ENCODE measurements around the gene PARVB.

Gene PARVB, protein sequence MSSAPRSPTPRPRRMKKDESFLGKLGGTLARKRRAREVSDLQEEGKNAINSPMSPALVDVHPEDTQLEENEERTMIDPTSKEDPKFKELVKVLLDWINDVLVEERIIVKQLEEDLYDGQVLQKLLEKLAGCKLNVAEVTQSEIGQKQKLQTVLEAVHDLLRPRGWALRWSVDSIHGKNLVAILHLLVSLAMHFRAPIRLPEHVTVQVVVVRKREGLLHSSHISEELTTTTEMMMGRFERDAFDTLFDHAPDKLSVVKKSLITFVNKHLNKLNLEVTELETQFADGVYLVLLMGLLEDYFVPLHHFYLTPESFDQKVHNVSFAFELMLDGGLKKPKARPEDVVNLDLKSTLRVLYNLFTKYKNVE
- 7.9 to 12.2 reads per million in 2 donors for total RNA-seq

DNA sequence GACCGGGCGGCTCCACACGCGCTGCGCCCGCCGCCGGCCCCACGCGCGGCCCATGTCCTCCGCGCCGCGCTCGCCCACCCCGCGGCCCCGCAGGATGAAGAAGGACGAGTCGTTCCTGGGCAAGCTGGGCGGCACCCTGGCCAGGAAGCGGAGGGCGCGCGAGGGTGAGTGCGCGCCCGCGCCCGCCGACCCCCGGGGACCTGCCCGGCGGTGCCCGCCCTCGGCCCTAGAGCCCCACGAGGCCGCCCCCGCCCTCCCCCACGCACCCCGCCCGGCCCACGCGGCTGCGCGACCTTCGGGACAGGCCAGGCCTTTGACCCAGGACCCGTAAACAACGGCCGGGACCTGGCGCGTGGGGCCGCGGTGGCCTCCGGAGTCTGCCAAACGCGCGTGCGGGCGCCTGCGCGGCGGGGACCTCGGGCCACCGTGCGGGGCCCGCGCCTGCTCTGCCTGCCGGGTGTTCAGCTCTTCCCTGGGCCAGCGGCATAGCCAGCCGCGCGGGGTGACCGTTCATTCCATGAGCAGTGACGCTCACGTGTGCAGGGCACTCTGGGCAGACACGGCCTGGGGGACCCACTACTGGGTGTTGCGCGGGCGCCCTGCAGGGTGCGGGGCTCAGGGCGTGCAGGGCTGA lies at the start of gene PARVB:
Gene PARVB (plus strand): TSS at position 15 of the 634 bp plus-strand sequence. CDS start 38 bp downstream, at position 53.
- peak in 1 of 5 experiments; percentile 45 for DNase-seq

DNA sequence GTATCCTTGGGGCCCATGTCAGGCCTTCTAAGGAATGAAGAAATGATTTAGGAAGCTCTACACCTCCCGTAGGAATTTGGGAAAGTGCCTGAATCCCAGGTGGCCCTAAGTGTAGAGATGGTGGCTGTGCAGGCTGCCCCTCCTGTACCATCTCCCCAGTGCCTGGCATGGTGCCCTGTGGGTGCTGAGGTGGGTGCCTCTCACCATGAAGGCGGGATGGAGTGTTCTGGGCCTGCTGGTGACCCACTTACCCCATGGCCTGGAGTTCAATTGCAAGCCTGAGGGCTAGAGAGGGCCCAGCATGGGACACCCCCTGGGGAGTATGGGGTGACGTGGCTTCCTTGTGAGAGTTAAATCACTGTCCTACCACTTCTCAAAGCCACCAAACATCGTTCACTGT lies 49.1 kb upstream of the PARVB start:
- no peak for DNase-seq

DNA sequence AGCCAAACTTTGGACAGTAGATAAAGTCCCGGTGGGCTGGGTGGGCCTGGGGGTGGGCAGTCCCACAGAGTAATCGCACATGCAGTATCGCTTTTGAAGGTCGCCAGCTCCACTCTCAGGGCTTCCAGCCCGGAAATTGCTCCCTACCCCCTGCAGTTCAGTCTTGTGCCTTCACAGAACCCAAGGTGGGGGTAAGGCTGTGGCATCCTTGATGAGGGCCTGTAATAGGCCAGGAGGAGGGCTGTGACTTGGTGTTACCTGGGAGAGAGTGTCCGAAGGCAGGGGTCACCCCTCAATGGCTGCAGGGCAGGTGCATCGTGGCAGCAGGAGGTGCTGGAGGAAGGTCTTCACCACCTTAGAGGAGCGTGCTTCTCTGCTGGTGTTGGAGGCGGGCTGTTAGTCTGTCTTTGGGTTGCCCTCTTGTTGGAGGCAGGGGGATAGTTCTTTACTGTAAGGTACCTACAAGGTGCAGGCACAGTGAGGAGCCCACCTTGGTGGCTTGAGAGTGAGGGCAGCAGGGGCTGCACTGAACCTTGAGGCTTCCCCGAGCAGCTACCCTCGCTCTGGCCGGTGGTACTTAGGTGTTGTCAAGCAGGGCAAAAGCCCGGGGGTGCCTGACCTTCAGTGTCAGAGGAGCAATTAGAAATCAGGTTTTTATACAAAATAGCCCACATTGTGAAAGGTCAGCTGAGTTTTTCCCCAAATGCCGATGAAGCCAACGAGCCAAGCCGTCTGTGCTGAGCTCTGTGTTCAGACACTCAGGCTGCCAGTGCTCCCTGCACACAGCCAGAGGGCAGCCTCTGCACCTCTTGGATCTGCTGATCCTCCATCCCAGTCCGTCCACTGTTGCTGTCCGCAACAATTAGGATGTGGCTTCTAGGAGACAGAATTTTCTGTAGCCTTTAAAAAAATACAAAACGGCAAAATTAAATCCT lies 47.0 kb upstream of the PARVB start:
- DNase-seq = no peak

DNA sequence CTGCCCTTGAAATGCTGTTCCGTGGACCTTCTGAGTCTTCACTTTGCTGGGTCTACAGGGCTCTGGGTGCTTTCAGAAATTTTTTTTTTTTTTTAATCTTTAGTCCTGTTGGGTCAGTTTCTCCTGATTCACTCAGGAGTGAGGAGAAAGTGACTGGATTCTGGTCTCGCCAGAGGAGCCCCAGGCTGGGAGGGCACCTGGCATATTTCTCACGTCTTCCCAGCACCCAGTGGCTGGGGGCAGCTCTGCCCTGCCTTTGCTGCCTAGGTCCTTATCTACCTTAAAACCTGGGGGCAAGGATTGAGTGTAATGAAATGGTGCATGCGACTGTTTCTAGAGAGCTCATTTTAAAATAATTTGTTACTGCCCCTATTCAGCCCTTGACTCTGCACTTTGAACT lies 45.5 kb upstream of the PARVB start:
- DNase-seq = no peak

DNA sequence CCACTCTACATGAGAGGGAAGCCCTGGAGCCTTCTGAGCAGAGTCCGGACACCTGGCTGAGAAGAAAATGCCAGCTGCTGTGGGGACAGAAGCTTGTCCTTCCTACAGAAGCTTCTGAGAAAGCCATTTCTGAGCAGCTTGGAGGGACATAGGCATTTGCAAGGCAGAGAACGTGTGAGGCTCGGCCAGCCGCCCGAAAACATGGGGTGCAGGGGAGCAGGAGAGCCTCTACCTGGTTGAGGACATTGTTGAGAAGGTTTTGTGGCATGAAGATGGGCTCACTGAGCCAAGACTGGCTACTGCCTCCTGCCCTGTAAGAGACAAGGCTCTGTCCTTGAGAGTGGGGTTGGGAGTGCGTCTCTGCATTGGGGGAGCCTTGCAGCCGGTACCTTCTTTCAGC lies 43.5 kb upstream of the PARVB start:
- DNase-seq = no peak

DNA sequence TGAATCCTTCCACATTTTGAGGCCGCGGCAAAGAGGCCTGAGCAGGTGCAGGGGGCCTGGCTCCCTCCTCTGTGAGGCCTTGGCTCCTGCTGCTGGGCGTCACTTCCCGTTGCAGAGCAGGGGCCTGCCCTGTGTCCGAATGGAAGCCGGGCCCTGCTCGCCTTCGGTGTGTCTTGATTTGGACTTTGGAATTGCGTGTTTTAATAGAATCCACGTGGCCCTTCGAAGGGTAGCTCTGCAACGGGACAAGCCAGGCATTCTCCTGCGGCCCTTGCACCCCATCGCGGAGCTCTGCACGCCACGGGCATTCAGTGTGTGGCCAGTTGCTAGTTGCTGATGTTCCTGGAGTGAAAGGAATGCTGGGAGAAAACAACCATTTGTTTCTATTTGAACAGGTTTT lies 43.1 kb upstream of the PARVB start:
- no peak for DNase-seq

DNA sequence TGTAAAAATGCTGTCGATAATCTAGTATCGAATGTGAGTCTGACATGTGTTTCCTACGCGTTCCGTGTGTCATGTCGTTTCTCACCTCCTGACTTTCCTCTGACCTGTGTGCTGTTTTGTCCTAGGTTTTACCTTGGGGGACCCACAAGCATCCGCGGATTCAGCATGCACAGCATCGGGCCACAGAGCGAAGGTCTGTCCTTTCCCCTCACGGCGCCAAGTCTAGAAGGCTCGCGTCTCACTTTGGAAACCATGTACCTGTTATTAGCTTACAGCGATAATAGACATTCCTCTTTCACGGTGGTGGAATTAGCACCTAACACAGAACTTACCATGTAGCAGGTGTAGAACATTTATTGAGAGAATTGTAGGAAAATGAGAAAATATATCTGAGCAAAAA lies 40.3 kb upstream of the PARVB start:
- DNase-seq = no peak

DNA sequence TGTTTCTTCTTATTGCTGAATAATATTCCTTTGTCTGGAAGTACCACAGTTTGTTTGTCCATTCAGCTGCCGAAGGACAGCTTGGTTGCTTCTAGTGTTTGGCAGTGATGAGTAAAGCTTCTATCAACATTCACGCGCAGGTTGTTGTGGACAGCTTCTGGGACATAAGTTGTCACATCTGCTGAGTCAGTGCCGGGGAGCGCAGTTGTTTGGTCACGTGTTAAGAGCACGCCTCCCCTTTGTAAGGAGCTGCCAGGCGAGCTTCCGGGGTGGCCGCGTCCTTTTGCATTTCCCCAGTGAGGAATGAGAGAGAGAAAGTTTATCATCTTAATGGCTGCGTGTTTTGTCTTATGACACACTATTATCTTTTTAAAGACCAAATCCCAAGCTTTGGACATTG lies 38.6 kb upstream of the PARVB start:
- DNase-seq = no peak

DNA sequence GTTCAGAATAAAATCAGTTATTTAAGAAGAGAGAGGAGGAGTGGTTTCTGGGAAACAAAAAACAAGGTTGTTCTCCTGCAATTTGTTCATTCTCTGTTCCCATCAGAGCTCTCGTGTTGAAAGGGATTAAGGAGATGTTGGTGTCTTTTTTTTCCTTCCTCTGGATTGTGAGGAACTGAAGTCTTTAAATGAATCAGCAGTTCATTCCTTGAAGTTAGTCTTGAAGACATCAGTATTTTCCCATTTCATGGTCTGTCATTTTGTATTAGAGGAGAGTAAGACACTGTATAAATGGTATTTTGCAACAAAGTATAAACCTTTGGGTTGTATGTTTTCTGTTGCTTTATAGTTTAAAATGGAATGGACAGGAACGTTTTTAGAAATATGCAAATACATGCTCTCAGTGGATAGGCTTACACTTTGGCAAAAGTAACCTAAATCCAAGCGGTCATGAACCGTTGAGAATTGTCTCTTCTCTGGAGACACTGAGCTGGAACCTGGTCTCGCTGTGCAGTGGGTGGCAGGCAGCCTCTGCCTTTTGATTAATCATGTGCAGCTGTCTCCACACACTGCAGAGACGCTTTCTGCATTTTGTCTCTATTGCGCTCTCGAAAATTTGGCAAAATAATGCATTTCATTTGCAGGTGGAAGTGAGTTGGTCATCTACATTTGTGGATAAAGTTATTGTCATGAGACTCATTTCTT lies 35.8 kb upstream of the PARVB start:
- DNase-seq = no peak

DNA sequence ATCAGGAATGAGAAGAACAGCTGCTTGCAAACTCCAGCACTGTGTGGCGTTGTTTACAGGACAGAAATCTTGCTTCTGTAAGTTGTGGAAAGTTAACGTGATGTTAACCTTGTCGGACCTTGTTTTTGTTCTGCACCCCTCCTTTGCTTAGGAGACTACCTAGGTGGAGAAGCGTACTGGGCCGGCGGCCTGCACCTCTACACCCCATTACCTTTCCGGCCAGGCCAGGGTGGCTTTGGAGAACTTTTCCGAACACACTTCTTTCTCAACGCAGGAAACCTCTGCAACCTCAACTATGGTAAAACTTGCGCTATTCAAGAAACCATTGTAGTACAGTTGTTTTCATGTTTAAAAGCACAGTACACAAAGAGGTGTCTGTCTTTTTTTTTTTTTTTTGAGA lies 35.1 kb upstream of the PARVB start:
- no peak for DNase-seq

DNA sequence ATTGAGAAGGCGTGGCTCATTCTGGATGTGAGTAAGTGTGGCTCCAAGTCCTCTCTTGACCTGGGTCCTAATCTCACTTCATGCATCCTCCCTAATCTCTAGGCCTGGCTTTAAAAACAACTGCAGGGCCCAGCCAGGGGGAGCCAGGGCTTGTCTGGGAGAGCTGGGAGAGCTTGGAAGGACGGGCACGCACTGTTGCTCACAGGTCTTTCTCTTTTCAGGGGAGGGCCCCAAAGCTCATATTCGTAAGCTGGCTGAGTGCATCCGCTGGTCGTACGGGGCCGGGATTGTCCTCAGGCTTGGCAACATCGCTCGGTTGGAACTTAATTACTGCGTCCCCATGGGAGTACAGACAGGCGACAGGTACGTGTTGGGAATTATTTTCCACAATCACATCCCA lies 34.1 kb upstream of the PARVB start:
- no peak for DNase-seq

DNA sequence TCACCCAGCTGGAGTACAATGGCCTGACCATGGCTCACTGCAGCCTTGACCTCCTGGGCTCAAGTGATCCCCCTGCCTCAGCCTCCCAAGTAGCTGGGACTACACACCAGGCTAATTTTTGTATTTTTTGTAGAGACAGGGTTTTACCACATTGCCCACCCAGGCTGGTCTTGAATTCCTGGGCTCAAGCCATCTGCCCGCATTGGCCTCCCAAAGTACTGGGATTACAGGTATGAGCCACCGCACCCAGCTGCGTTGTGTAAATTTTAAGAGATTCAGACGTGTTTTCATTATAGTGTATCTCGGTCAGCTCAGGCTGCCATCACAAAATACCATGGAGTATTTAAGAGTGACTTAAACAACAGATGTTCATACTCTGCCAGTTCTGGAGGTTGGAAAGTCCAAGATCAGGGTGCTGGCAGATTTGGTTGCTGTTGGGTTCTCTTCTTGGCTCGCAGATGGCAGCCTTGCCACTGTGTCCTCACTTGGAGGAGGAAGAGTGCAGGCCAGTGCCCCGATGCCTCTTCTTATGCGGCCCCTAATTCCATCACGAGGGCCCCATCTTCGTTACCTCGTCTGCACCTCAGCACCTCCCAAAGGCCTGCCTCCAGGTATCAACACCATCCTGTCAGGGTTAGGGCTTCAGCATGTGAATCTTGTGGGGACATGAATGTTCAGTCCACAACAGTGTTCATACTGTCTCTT lies 32.6 kb upstream of the PARVB start:
- no peak for DNase-seq

DNA sequence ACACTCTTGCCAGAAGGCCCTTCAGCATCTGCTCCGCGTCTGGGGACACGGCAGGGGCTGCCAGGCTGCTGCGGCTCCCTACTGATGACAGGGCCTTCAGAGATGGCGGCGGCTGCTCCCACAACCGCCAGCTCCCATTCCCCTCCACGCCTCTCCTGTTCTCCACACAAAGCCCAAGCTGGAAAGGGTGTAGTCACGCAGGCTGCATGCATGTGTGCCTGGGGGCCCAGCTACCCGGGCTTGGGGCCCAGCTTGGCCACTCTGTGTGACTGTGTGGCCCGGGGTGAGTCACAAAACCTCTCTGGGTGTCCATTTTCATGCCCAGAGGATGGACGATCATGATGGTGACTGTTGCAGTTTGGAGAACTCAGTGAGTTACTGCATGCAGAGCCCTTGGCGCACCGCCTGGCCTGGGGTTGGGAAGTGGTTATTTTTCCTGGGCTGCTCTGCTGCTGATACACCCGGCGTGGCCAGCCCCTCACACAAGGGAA lies 31.7 kb upstream of the PARVB start:
- DNase-seq = no peak

DNA sequence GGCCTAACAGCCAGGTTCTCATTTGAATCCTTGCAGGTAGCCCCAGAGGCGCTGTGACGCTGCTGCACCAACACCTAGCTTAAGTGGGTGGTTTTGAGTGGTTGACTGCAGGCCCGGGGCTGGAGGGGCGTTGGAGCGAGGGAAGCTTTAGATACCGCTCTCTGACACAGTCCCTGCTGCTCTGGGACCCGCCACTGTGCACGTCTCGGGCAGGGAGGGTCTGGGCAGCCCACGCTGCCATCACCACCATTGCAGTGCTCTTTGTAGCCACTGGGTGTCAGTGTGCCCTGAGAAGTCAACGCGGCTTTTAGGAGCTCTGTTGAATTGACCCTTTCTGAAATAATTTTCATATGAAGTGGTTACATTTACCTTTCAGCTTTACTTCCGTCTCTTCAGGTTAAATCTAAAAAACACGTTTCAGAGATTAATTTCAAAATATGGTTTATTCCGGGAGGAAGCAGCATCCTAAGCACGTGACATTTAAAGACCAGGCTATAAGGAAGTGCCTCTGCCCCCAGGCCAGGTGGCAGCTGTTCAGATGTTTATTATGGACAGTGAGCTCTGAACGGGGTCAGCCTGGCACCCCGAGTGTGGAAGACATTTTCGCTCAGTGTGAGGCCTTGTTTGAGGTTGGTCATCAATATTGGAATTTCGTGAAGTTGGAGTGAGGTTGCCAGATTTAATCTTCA lies 30.9 kb upstream of the PARVB start:
- DNase-seq = peak in 4 of 5 experiments; percentile 22 to 65 (median 40)

DNA sequence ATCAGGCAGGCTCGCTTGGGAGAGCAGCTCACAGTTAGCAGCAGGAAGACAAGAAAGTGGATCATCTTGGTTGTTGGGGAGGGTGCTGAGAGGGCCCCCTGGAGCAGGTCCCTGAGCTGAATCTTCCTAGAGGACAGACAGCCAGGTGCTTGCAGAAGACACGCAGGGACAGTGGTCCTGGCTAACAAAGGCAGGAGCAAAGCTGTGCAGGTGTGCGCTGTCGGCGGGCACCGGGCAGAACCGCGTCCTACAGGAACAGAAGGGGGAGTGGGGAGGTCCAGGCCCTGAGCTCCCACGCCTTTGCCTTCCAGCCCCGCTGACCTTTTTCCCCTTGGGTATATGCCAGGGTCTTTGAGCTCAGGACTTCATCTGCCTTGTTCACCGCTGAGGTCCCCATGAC lies 30.1 kb upstream of the PARVB start:
- DNase-seq = no peak

DNA sequence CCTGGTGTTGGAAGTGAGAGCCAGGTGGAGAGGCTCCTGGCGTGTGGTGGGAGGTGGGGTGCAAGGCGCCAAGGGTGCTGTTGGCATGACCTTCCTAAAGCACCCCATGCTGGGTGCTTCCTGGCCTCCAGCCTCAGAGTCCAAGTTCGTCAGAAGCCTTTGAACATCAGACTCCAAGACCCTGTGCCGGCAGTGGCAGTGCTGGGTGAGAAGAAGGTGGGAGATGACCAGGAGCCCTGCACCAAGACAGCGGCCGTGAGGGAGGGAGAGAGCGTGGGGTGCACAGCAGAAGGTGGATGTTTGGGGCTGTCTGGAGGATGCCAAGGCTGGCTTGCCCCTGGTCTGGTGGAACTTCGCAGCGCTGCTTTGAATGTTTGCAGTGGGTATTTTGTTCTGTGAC lies 29.7 kb upstream of the PARVB start:
- DNase-seq = no peak

DNA sequence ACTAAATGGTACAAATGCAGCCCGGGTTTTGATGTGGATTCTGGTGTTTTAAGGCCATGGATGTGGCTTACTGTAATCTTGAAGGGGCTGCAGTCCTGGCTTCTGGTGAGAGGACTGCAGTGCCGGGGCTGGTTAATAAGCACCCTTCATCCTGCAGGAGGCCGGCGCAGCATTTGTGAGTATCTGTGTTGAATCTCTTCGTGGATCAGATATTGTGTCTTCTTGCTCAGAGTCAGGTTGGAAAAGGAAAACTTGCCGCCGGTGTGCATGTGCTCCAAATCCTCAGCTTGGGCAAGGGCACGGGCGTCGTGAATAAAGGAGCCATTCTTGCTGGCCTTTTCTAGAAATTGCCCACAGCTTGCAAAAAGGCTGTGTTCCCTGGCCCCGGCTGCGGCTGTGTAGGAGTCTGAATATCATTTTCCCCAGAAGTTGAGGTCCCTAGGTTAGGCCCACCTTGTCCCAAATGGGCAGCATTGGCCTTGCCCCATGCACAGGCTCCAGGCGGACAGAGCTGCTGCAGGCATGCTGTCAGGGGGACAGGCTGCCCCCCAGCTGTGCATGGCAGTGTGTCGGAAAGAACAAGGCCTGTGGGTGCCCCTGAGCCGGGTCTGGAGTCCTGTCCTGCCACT lies 28.9 kb upstream of the PARVB start:
- no peak for DNase-seq

DNA sequence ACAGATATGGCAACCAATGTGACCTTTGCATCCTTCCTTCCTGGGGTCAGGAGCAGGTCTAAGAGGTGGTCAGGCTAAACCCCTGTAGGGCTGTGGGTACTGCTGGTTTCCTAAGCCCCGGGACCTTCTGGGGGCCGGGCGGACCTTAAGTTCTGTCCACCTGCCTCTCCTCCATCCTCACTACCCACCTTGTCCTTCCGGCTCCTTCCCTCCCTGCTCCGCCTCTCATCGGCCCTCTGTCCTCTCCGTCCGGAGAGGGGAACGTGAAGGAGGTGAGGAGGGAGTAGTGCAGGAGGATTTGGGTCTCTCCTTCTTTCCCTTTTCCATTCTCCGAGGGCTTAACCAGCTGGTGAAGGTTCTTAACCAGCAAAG lies 28.3 kb upstream of the PARVB start:
- no peak for DNase-seq

DNA sequence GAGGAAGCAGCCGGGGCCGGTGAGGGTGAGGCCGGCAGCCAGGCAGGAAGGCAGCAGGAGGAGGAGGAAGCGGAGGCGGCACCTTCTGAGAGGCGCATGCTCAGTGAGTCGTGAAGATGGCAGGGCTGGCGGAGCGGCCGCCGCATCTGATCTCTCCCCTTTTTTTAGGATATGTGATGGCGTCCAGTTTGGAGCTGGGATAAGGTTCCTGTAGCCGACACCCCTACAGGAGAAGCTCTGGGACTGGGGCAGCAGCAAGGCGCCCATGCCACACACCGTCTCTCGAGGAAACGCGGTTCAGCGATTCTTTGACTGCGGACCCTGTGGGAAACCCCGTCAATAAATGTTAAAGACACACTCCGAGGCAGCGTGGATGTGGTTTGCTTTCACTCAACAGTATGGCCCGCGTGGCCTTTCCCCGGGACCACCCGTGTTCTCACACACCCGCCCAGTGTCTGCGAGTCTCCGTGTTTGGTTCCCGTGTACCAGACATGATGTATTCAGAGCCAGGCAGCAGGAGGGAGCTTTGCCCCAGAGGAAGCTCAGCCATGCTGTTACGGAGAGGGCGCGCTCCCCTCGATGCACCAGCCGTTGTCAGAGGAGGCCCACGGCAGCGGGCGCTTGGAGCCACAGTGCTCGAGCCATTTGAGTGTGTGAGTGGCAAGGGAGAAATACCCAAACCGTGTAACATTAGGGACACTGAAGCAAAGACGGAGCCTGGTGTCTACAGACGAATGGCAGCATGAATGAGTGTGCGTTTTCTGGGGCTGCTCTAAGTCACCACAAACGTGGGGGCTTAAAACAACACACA lies 27.7 kb upstream of the PARVB start:
- DNase-seq = peak; percentile 25 to 77 (median 56)

DNA sequence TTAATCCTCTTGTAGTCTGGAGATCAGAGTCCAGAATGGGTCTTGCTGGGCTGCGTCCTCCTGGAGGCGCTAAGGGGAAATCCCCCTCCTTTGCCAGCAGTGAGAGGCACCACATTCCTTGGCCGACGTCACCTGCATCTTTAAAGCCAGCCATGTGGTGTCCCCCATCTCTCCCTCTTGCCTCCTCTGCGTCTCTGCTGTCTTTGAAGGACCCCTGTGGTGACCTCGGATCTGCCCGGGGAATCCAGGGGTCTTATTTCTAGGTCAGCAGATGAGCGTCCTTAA lies 27.2 kb upstream of the PARVB start:
- no peak for DNase-seq
